GM18498 (cell line): Measurements from ENCODE around the gene ASS1.
"Not testable (repeated sequence)": the region's sequence is repeated elsewhere in the genome, so short reads cannot be mapped to it uniquely, and the experiment has no call there.

Source experiments
- ATAC-seq: cut with Tn5 transposase; IDR thresholded peaks from one replicate; pipeline ENCODE4 v1.9.1; 2021; ENCODE audit warnings: mild to moderate bottlenecking, moderate library complexity; ENCODE audit not compliant: unreplicated experiment

The ASS1 gene

DNA sequence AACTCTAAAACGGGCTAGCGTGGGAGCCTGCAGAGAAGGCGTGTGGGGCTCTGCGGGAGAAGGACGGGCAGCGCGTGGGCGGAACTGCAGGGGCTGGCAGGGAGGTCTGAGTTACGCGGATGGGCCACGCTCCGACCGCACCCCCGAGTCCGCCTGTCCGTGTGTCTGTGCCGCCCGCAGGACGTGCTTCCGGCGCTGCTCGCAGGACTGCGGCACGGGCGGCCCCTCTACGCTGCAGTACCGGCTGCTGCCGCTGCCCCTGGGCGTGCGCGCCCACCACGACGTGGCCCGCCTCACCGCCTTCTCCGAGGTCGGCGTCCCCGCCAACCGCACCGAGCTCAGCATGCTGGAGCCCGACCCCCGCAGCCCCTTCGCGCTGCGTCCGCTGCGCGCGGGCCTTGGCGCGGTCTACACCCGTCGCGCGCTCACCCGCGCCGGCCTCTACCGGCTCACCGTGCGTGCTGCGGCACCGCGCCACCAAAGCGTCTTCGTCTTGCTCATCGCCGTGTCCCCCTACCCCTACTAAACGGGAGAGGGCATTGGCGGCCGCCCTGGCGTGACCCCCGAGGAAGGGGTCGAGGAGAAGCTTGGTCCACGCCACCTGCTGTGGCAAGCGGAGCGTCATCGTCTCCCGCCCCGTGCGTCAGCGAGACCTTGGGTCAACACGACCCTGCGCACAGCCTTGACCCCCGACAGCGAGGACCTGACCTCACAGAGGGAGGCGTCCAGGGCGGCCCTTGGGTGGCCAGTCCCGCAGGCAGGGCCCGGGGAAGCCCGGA, 11.4 kb upstream of the ASS1 start:
- no peak for ATAC-seq

DNA sequence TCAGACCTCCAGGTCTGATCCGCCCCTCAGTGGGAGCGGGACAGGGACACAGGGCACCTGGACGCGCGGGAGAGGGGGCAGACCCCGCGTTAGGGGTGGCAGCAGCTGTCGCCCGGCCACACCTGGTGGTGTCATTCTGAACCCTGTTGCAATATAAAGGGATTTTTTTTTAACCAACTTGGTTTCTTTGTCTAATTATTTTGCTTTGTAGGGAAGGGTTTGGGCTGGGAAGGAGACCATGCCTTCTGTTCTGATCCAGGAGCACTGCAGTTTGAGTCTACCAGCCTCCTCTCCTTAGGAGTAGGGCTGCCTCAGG, 10.9 kb upstream of the ASS1 start:
- no peak for ATAC-seq

DNA sequence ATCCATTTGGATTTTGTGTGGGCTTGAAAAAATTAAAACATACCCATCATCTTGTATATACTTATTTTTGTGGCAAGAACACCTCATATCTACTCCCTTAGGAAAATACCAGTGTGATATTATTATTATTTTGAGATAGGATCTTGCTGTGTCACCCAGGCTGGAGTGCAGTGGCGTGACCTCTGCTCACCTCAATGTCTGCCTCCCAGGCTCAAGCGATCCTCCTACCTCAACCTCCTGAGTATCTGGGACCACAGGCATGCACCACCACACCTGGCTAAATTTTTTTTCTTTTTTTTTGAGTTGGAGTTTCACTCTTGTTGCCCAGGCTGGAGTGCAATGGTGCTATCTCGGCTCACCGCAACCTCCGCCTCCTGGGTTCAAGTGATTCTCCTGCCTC, 10.1 kb upstream of the ASS1 start:
- not testable (repeated sequence) for ATAC-seq

DNA sequence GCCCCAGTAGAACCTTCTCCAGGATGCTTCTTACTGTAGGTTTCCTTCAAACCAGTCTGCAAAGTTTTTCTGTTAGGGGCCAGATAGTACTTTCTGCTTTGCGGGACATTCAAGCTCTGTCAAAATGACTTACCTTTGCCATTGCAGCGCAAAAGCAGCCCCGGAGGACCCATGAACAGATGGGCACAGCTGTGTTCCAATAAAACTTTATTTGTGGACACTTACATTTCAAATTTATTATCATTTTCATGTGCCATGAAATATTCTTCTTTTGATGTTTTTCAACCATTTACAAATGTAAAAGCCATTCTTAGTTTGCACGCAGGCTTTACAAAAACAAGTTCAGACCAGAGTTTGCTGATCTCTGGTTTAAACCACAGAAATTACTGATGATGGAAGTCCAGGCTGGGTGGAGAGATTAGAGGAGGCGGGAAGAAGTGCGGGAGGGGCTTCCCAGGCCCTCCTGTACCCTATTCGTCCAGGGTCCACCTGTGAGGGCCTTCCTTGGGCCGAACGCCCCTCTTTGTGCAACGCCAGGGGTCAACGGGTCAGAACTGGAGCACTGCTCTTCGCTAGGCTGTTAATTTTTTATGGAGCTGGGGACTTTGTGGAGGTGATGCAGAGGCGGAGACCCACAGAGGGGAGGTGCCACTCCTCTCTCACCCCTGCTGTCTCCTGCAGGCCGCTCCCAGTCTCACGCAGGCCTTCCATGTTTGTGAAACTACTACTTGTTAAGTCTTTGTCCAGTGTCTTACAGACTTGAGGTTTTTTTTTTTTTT, 7.6 kb upstream of the ASS1 start:
- no peak for ATAC-seq

DNA sequence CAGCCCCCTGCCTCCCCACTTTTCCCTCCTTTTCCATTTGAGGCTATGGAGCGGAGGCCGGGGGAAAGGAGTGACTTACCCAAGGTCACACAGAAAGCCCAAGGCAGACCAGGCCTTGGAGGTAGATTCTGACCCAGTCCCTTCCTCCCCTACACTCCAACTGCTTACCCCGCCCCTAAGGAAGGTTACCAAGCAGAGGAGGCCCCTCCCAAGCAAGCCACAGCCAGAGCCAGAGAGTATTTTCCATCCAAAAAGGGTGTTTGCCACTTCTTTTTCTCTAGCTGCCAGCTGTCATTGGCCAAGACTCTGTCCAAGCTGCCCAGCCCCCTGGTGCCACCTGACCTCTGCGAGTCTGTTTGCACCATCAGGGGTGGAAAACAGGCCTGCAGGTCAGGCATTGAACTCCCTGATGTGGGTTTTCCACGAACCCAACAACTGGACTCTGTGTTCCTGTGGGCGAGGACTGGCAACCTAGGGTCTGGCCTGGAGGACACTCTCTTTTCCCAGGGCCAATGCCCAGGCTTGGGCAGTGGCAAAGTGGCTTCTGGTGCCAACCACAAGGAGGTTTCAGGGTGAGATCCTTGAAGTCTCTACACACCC, 6.3 kb upstream of the ASS1 start:
- no peak for ATAC-seq

DNA sequence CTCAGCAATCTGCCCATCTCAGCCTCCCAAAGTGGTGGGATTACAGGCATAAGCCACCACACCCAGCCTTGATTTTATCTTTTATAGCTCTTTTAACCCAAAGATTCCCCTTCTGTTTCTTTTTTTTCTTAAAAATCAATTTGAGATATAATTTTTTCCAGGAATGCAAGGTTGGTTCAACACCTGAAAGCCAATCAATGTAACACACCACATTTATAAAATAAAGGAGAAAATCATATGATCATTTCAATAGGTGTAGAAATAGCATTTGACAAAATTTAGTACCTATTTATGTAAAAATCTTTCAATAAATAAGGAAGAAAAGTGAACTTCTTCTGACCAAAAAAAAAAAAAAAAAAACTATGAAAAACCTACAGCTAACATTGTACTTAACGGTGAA, 3.7 kb upstream of the ASS1 start:
- no peak for ATAC-seq

DNA sequence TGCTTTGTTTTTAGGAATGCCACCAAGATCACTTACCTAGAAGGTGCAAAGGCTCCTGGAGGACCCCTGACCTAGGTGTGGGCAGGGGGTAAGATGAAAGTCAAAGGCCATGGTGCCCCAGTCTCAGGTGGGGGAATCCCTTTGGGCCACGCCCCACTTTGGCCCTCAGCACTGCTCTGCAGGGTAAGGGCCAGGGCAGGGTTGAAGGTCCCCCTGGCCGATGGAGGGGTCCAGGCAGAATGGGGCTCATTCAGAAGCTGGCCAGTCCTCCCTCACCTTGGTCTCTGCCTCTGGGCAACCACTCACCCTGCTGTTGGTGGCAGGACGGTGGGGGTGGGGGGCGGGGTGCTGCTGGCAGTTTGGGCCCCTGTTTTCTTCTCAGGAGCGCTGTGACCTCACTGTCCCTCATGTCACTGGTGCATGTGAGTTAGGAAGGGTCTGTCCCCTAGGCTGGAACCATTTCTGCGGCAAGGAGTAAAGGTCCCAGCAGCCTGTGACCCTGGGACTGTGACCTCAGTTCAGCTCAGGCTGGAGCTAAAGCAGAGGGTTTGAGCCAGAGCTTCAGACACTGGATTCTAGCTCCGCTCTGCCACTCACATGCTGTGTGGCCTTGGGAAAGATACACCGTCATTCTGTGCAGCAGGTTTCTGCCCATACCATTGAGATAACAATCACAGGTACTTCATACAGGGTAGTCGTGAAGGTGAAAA, 1.9 kb upstream of the ASS1 start:
- no peak for ATAC-seq

DNA sequence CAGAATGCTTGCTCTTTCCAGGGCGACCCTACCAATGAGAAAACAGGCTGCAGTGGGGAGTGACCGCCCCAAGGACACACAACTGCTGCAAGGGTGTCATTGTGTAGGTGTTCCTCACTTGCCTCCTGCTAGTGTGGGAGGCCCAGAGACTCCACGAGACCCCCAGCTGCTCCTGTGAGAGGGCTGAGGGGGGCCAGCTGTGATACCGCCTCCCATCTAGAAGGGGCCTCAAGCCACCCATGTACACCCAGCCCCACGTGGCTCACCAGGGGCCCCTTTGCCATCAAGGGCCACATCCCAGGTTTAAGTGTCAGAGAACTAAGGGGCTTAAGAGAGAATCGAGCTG, 1.3 kb upstream of the ASS1 start:
- ATAC-seq: no peak

DNA sequence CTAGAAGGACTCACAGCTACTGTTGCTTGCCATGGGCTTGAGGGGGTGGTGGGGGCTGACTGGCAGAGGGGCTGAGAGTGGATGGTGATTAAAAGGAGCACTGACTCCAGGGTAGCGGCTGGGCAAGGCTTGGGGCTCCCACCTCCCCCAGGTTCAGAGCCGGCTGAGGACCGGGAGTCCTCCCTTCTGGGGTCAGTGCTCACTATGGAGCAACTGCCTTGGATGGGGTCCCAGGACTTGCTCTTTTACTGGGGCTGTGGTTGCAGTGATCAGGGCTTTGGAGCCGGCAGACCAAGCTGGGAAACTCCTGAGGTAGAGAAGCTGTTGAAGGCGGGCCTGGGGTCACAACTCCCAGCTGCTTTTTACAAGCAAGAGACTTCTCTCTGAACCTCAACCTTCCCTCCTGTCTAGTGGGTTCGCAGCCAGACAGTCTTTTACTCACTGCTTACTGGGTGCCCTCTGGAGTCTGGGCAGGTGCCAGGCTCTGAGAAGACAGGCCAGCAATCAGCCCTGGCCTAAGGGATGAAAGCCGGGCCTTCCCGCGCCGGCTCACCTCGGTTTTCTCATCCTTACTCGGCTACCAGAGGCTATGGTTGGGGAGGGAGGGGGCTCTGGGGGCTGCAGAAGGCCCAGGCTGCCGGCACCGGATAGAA, 795 bp upstream of the ASS1 start:
- no peak for ATAC-seq

DNA sequence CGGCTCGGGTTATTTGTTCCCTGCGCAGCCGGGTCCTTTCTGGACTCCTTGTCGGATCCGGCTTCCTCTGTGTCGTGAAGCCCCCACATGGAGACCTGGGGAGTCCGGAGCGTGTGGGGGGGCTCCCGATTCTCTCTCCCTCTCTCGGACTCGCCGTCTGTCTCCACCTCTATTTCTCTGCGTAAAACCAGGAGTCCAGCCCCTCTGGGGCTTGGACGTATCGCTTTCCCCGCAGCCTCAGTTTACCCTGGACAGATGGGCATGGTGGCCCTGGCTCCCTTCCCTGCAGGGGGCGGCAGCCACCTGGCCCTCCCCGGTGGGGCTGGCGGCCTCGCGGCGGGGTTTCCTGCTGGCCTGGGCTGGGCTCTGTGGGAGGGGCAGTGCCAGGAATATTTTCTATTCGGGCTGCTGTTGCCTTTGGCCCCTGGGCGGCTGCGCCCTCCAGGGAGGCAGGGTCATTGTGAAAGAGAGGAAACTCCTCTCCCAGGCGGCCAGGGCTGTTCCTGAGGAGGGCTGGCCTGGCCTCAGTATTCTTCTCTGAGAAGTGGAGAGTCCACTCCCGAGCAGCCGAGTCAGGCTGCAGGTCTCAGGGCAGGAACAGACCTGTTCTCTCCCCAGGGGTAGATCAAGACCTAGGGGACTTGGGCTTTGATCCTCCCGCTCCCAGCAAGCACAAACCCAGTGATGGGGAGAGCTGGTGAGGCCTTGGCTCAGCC, 665 bp downstream of the ASS1 start:
- ATAC-seq: no peak

DNA sequence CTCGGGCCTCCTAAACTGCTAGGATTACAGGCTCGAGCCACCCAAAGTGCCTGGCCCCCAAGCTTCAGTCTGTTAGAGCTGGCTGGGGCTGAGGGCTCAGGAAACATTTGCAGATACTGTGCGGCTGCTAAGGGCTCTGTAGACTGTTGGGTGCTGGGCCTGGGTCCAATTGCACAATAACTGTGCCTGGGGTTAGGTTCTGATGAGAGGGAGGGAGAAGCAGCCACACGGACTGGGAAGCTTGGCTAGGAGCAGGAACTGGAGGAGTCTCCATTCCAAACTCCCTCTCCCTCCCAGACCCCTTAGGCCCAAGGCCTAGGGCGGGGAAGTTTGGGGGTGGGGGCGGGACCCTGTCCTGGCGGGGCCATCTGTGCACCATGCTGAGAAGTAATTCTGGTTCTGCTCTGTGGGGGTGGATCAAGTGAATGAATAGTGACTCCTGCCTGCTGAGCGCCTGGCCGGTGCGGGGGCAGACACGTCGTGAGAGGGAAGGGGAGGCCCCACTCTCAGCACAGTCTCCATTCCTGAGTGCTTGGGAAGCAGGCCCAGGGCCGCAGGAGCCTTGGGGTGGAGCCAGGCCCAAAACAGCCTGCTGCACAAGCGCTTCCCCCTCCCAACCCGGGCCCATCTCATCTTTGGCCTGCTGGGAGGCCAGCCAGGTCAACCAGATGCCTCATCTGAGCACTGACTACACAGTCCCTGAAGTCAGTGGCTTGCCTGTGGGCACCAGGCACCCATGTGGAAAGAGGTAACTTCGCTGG, 1.5 kb downstream of the ASS1 start:
- ATAC-seq: no peak

DNA sequence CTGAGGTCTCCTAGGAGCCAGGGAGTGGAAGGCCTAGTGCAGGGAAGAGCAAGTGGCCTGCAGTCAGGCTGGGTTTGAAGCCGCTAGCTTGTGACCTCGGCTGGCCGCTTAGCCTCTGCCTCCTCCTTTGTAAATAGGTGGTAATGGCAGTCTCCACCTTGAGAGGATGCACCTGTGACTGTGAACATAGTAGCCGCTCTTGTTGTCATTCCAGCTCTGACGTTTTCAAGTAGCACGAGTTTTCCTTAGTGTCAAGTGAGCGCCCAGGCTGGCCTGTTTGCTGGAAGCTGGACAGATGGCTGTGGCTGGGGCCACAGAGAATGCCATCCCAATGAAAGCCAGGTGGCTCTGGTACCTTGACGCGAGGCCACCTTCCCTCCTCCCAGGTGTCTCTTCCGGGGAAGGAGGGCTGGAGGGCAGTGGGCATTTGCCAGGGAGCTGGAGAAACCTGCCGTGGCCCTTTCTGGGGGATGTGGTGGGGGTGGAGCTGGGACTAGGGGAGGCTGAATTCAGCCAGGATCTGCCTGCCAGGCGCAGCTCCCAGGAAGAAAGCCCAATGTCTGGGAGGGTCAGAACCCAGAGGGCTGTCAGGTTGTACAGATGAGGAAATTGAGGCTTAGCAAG, 2.5 kb downstream of the ASS1 start:
- ATAC-seq: no peak

DNA sequence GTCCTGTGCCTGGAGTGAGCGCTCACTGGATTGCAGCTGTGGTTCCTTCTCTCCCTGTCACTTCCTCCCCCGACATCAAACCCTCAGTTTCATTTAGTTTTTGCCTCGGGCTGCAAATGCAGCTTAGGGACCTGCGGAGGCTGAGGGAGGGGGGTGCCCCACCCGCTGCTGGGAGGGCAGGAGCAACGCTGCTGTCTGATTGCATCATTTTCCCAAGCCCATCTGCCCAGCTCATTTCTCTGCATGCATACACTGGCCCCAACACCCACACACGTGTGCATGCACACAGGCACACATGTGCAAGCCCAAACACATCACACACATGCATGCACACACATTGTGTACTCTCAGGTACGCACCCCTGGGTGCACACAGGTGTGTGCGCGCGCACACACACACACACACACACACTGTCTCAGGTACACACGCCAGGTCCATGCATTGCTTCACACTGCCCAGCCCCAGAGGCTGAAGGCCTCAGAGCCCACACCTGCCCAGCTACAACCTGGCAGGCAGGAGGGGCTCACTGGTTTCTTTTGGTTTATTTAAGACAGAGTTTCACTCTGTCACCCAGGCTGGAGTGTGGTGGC, 3.4 kb downstream of the ASS1 start:
- ATAC-seq: no peak

DNA sequence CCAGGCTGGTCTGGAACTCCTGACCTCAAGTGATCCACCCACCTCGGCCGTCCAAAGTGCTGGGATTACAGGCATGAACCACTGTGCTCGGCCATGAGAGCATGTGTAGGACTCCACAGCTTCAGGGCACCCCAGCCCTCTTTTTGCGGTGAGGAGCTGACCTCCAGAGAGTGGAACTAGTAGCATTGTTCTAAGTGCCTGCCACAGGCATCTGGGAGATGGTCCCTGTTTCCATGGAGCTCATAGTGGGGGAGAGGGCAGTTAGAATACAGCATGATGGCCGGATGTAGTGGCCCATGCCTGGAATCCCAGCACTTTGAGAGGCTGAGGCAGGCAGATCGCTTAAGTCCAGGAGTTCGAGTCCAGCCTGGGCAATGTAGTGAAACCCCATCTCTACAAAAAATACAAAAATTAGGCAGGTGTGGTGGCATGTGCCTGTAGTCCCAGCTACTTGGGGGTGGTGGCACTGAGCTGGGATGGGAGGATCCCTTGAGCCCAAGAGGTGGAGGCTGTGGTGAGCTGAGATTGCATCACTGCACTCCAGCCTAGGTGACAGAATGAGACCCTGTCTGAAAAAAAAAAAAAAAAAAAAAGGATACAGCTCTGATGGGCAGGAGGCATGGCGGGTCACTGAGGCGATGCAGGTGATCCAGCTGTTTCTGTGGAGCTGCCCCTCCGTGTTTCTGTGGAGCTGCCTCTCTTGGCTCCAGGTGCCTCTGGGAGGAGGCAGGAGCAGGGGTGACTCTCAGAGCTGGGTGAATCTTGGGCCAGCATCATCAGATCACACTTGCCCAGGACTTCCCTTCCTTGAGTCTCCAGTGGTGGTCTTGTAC, 4.2 kb downstream of the ASS1 start:
- ATAC-seq: no peak

DNA sequence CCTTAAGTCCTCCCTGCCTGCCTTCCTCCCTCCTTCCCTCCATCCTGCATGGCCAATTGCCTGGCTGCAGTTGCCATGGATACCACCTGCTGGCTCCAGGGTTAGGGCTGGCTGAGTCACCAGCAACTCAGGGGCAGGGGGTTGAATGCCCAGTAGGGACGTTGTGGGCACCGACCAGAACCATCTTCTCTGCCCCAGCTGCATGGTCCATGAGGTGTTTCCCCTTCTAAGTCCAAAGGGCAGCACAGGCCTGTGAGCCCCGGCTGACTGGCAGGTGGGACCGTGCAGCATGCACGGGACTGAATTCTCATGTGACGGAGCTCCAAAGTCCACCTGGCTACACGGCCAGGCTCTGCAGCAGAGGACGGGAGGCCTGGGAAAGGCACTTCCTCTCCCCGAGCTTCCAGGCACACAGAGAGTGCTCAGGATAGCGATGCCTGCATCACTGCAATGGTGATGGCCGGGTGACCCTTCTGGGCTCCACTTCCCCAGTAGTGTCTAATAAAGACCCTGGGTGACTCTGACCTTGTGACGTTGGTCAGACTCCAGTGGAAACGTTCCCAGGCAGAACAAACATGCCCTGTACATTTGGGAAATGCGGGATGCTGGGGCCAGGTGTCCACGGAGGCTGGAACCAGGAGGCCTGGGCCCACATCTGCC, 5.7 kb downstream of the ASS1 start:
- ATAC-seq: no peak

DNA sequence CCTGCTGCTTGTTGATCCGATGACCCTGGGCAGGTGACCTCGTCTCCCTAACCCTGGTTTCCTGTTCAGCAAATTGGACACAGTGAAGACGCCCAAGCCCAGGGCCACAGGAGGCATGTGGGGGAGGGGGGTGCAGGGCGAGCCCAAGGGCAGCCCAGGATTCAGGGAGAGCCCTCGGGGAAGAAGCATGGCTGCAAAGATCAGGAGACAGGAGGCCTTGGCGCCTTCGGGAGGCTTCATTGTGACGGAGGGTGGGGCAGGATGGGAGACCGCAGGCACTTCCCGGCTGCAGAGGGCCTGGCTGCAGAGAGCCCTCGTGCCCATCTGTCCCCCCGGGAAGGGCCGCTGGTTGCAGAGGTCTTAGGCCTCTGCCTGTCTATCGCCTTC, 6.2 kb downstream of the ASS1 start:
- no peak for ATAC-seq

DNA sequence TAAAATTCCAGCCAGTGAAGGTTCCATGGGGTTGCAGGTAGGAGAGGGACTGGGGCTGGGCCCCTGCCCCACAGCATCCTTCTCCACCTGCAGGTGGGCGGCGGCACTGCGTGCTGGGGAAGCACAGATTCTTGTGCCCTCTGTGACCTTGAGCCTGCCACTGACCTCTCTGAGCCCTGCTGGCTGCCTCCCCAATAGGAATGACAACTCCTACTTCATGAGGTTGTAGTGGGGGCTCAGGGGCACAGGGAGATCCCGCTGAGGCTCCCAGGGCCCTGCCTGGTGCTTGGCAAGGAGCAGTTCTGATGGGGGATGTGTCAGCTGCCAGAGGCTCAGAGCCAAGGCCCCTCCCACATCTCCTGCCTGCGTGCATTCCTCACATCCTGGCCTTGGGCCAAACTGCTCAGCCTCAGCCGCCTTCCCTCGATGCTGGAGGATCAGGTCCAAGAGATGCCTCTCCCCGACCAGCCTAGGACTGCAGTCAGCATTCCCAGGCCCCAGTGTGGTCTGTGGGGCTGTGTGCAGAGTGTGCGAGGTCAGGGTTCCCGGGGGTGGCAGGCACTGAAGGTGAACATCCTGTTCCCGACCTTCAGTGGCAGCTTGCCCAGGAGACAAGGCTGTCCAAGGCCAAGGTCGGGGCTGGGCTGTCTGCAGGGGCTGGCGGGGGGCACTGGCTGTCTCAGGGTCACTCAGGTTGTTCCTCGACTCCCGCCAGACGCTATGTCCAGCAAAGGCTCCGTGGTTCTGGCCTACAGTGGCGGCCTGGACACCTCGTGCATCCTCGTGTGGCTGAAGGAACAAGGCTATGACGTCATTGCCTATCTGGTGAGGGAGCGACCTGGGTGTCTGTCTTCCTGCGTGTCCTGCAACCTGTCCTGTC, 7.0 kb downstream of the ASS1 start:
- ATAC-seq: no peak
